Muscle of arm (tissue), 12 donors: ENCODE data around the gene PNLDC1. TPM values are rescaled to one million over a fixed set of nuclear protein-coding genes. Genes with fewer than 3 reads are reported as not detected.
"Not testable (repeated sequence)": the region's sequence is repeated elsewhere in the genome, so short reads cannot be mapped to it uniquely, and the experiment has no call there.

Experiments used
- DNase-seq: peaks from one replicate; pipeline ENCODE4 v3.0.0-alpha.2; 2013
- polyA plus RNA-seq, 12 donors: library from polyadenylated mRNA; unstranded; fragments of 120-200 nt; gene quantifications; one replicate each; pipeline ENCODE4 v1.2.1, GENCODE V29; 2013; ENCODE audit not compliant: insufficient read length in 12 of 12

Gene PNLDC1
- polyA plus RNA-seq, 12 donors: 0.13 to 0.54 (median 0.22) TPM; not detected in 4

- no peak for DNase-seq
Measured at GRCh38 chr6:159778542-159779103, 21.5 kb upstream of the PNLDC1 start.

GRCh38 chr6:159788276-159788675, 11.8 kb upstream of the PNLDC1 start:
- DNase-seq: peak; percentile 2

GRCh38 chr6:159788753-159789376, 11.2 kb upstream of the PNLDC1 start:
- peak; percentile 27 for DNase-seq

DNA sequence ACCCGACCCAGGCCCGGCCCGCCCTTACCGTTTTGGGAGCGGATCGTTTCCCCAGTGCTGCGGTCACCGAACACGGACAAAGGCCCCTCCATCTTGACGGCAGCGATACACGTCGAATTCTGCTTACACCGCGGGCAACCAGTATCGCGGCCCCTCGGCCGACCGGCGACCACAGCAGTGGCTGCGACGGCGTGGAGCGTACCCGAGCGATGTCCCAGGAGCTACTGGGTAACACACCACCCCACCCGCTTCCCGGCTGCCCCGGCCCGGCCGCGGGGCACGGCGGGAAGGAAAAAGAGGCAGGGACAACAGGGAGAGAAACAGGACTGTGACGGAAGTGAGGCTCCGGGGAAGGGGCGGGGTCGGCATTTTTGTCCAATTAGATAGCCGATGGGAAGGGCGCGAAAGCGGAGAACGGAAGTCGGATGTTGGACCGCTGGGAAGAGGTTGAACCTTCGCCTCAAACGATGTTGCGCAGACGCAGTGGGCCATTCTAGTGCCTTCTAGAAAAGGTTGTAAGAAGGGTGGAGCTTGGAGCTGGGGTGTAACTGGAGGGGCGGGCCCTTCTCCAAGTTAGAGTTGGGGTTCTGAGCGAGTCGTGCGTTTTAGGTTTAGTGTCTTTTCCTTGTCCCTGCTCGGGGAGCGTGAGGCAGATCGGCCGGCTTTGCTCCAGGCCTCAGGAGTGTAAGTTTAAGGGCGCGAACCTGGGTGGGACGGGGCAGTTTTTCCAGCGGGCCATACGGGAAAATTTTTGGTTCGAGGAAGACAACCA, 10.5 kb upstream of the PNLDC1 start, which contains the start of gene TCP1:
Gene TCP1, minus strand, starts transcription at position 226 of the 772 bp plus-strand sequence. Its CDS starts 134 bp downstream, at position 92.
- peak; percentile 100 for DNase-seq

GRCh38 chr6:159790149-159790955, 9.7 kb upstream of the PNLDC1 start, which contains the start of gene MRPL18:
MRPL18 (plus strand) TSS chr6:159790467; CDS start chr6:159790588, 121 bp downstream.
- DNase-seq: peak; percentile 97

GRCh38 chr6:159790956-159791598, 9.0 kb upstream of the PNLDC1 start:
- DNase-seq: peak; percentile 4

- not testable (repeated sequence) for DNase-seq
Measured at GRCh38 chr6:159794976-159795375, 5.1 kb upstream of the PNLDC1 start.

DNA sequence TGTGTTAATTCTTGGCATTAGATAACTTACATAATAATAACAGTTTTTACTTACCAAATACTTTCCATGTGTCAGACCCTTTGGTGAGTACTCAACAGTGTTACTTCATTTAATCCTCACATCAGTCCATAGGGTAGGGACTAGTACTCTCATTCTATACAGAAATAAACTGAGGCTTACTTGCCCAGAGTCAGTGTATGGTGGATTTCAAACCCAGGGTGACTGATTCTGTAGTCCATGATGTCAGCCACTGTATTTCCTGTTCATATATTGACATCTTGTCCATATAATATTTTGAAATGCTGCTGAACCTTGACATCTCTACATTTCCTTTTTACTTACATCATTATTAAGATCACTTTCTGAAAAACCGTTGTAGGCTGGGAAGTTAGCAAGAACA, 2.5 kb upstream of the PNLDC1 start:
- no peak for DNase-seq

DNA sequence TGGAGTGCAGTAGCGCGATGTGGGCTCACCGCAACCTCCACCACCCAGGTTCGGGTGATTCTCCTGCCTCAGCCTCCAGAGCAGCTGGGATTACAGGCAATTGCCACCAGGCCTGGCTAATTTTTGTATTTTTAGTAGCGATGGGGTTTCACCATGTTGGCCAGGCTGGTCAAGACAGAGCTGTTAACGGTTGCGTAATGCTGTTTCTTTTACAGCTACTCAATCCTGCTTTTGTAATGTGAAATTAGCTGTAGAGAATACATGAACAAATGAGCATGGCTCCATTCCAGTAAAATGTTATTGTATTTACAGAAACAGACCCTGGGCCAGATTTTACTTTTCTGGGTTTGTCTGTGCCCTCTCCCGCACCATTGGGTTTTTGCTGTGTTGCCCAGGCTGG, 1.9 kb downstream of the PNLDC1 start:
- no peak for DNase-seq

DNA sequence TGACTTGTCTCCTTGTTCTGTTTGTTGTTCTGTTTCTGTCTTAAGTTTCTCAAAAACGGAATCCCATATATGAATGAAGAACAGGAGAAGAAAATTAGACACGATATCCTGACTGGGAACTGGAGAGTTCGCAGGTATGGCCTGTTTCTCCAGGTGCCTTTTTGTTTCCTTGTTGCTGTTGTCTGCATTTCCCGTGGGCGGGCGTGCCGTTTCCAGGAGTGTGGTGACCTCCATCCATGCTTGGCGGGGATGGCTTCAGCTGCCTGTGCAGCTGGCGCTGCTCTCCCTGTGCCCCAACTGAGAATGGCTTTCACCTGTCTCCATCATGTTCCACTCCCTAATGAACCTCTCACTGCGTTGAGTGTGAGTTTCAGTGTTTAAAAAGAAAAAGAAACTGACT, 4.4 kb downstream of the PNLDC1 start:
- DNase-seq: no peak

DNA sequence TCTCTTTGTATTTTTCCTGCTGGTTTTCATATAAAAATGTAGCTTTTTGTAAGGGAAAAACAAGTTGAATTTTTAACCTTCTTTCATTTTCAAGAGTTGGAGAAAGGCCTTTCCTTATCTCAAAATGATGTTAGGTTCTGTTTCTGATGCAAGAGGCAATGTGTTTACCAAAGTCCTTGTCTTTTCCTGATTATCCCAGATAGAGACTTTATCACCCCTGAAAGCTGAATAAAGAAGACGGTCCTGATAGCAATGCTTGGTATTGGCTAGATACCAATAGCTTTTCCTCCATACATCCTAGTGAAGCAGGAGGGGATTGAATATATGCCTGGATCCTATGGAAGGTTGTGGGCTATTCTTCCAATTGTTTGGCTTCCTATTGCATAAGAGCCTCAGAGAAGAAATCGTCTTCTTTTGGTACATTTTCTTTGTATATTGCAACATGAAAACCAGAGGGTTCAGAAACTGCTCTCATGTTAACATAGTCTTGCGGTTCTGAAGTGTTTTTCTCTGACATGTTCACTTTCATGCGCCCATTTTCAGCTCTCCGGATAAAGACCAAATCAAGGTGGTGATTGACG, 5.5 kb downstream of the PNLDC1 start:
- DNase-seq: no peak

DNA sequence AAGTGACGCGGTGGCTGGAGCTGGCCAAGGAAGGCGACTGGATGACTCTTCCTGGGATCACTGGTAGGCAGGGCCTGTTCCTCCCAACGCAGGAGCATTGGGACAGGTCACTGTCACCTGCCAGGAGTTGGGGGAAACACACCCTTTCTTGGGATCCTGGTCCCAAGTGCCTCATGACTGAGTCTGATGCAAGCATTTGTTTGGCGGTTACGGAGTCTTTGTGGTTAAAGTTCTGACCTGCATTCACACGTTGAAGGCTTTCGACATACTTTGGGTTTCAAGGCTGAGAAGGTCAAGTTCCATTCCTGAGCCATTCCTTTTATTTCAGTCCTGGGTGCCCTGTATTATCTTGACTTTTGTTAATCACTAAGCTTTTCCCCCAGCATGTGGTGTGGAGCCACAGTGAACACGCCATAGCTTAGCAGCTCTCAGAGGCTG, 6.0 kb downstream of the PNLDC1 start:
- DNase-seq: no peak

GRCh38 chr6:159807150-159807858, 7.2 kb downstream of the PNLDC1 start:
- DNase-seq: no peak

GRCh38 chr6:159808647-159809046, 8.6 kb downstream of the PNLDC1 start:
- no peak for DNase-seq

DNA sequence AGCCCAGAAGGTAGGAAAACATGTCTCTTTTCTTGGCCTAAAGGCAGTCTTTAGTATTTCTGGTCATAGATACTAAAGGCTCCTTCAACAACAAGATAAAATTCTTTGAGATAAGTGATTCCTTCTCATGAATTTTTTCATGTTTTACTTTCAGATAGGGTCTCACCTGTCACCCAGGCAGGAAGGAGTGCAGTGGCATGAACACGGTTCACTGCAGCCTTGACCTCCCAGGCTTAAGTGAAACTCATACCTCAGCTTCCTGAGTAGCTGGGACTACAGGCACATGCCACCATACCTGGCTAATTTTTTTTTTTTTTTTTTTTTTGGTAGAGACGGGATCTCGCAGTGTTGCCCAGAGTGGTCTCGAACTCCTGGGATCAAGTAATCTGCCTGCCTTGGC, 9.1 kb downstream of the PNLDC1 start:
- DNase-seq: no peak

GRCh38 chr6:159813781-159814180, 13.7 kb downstream of the PNLDC1 start:
- no peak for DNase-seq

DNA sequence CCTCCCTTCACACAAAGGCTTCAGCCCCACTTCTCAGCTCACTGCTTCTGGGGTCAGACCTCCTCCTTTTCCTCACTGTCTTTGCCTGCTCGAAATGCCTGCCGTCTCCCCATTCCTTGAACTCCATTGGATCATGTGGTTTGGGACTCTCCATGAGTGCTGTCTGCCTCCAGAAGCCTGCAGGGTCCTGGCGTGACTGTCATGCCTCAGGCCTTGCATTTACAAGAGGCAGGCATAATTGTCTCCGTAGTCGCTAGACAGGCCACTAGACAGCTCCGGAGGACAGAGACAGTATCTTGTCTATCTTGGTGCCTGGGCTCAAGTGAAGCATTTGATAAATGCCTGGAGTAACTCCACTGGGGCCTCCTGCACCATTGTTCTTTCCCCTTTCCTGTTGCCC, 15.3 kb downstream of the PNLDC1 start:
- DNase-seq: no peak

- DNase-seq: not testable (repeated sequence)
Measured at GRCh38 chr6:159816775-159817174, 16.7 kb downstream of the PNLDC1 start.

DNA sequence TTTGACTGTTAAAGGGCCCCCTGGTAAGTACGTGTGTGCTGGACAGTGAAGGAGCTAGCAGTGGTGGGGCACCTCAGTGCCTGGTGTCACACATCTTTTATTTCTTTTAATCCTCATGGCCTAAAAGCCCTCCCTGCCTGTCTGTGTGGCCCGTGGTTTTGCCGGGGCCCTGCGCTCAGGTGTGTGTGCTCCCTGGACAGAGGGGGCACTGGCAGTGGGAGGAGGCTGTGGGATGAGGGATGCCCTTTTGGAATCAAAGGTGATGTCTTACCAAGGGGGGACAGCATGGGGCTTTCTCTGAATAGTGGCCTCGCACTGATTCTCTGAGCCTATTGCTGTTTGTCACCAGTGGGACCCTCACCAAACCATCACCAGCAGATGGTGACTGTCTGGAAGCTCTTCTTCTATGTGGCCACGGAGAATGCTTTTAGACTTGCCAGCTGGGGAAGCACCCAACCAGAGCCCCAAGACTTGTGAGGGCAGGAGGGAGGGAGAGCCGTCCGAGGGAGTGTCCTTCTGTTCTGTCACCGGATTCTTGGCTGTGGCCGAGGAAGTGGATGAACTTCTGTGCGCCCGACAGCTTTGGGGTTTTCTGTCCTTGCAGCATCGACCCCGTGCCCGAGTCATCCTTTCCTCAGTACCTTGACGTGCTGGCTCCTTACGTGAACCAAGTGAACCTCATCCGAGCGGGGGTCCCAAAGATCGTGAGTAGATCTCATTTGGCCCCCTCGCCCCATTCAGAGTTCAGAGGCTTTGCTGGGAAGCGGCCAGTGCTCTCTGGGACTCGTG, 18.1 kb downstream of the PNLDC1 start:
- no peak for DNase-seq

GRCh38 chr6:159819098-159819497, 19.0 kb downstream of the PNLDC1 start:
- DNase-seq: no peak
